ENCODE measurements around the gene TH. TPM values are rescaled to one million over a fixed set of nuclear protein-coding genes. Genes with fewer than 3 reads are reported as not detected.

Gene TH
- polyA plus RNA-seq, 2 of the 4 experiments (the other 2 are of a cell fraction) = not detected

DNA sequence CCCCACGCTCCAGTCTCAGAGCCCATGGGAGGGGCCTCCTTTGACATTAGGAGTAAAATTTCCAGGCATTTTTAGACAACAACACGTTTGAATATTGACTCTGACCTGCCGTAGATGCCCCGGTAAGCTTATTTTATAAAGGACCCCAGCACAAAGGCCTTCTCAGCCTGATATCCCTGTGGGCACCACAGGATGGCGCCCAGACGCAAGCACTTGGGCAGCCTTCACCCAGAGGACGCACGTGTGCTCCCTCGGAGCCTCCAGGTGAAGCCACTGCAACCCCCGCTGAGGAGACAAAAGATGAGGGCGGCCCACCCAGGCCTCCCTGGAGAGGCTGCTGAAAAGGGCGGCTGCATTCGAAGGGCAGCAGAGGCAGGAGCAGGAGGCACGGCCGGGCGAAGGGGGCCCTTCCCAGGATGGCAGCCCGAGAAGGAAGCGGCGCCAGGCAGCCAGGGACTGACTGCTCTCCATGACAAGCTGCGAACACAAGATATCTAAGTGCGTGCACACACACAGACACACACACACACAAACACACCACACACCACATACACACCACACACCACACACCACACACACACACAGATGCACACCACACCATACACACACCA is 15.2 kb upstream of the TH start (continued):
- TF ChIP-seq, protein P1, sequence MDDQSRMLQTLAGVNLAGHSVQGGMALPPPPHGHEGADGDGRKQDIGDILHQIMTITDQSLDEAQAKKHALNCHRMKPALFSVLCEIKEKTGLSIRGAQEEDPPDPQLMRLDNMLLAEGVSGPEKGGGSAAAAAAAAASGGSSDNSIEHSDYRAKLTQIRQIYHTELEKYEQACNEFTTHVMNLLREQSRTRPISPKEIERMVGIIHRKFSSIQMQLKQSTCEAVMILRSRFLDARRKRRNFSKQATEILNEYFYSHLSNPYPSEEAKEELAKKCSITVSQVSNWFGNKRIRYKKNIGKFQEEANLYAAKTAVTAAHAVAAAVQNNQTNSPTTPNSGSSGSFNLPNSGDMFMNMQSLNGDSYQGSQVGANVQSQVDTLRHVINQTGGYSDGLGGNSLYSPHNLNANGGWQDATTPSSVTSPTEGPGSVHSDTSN (IDR thresholded peaks at IDR 0.05) = no peak
- no peak for TF ChIP-seq RARB (CRISPR knock-in tag; IDR thresholded peaks at IDR 0.05)

DNA sequence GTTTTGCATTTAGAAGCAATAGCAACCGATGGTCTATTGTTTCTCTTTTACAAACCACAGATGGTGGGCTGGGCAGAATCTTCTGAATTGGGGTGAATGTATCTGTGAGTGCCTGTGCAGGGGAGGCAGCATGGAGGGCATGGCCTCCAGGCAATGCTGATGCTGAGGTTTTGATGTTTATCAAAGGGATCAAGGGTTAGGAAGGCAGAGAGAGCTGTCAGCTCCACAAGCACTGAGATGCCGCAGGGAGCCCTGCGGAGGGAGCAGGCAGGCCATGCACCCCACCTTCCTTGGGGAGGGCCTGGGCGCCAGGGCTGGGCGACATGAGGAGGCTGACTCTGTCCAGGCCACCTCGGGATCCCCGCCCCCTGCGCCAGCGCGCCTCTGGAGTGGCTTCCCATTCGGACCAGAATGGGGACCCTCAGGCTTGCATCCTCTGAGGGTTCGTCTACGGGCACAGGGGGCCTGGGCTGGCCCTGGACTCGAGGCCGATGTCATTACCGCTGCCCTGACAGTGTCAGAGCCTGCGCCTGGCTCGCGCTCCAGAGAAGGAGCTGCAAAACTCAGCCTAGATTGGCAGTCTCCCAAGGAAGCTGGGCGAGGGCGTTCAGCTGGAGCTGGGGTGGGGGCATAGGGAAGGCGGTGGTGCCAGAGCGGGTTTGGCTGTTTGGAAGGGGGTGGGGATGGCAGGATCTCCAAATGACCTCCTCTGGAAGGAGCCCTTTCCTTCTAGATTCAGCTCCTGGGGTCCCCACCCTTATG is 13.9 kb upstream of the TH start:
- no peak for DNase-seq (ENCODE audit: low read depth in 1 of 2, low spot score in 1 of 2)
- POLR2A ChIA-PET = no interaction called here
- Histone ChIP-seq H3K9me3 (no peaks in the 10 kb centered on the region), H3K4me1 (peaks cover 10% of the 10 kb centered on the region), H3K27ac (no peak overlapping the region), H3K4me3 (no peak overlapping the region), H3K4me2 (no peak overlapping the region)
- no peak for ATAC-seq
- WGBS (ENCODE audit: missing lambda C conversion rate) = 36% methylated on average over 6 of the region's 23 CpGs
- CTCF ChIA-PET = interaction anchor here (0.5 to 6.9 kb wide), 30 partner anchors 8 to 707 kb away, joined by 3 to 100 read pairs (median 7); partner anchors contain the start of genes C11orf21, TSPAN32 and TSSC4
- TF ChIP-seq CBX2 (IDR thresholded peaks at IDR 0.05; ENCODE audit: borderline replicate concordance, low read depth) = no peak
- no peak for TF ChIP-seq KDM1A (IDR thresholded peaks at IDR 0.05; ENCODE audit: low read depth)
- FAIRE-seq = no peak

DNA sequence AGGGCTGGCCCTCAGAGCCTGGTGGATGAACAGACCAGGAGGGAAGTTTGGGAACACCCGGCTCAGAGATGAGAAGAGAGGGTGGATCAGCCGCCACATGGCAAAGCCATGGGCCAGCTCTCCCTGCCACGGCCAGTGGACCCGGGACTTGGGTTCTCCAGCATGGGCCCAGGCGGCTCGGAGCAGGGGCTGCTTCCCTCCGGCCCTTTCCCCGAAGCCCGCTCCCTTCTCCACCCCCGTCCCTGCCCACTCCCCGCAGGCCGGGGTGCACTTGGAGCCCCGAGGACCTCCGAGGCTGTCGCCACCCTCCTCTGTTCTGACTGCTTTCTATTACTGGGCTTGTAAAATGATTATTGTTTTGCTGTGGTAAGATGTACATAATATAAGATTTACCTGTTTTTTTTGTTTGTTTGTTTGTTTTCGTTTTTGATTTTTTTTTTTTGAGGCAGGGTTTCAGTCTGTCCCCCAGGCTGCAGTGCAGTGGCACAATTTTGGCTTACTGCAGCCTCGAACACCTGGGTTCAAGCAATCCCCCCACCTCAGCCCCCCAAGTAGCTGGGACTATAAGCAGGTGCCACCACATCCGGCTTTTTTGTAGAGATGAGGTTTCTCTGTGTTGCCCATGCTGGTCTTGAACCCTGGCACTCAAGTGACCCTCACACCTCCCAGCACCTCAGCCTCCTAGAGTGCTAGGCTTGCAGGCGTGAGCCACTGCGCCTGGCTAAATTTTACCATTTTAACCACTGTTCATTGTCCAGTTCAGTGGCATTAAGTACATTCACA is 11.3 kb upstream of the TH start:
- Histone ChIP-seq H3K4me1 (peaks cover 24% of the 10 kb centered on the region), H3K4me2 (no peak overlapping the region), H3K27ac (no peak overlapping the region), H3K9me3 (no peaks in the 10 kb centered on the region), H3K4me3 (no peak overlapping the region)
- WGBS (ENCODE audit: missing lambda C conversion rate) = 80% methylated on average over 19 of the region's 20 CpGs
- no peak for DNase-seq (ENCODE audit: low read depth in 1 of 2, low spot score in 1 of 2)
- no peak for FAIRE-seq
- POLR2A ChIA-PET = no interaction called here
- TF ChIP-seq HOXB5 (CRISPR knock-in tag; IDR thresholded peaks at IDR 0.05) = no peak
- TF ChIP-seq RARB (CRISPR knock-in tag; IDR thresholded peaks at IDR 0.05) = no peak
- TF ChIP-seq ZC3H11A (IDR thresholded peaks at IDR 0.05) = no peak
- no peak for TF ChIP-seq RFX5 (IDR thresholded peaks at IDR 0.05)
- TF ChIP-seq, protein P2, sequence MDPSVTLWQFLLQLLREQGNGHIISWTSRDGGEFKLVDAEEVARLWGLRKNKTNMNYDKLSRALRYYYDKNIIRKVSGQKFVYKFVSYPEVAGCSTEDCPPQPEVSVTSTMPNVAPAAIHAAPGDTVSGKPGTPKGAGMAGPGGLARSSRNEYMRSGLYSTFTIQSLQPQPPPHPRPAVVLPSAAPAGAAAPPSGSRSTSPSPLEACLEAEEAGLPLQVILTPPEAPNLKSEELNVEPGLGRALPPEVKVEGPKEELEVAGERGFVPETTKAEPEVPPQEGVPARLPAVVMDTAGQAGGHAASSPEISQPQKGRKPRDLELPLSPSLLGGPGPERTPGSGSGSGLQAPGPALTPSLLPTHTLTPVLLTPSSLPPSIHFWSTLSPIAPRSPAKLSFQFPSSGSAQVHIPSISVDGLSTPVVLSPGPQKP (IDR thresholded peaks at IDR 0.05; ENCODE audit: low read depth, low read length) = no peak
- TF ChIP-seq, protein P1 (IDR thresholded peaks at IDR 0.05) = no peak
- no peak for TF ChIP-seq ZNF302 (CRISPR knock-in tag; IDR thresholded peaks at IDR 0.05)
- no peak for TF ChIP-seq TFCP2L1 (CRISPR knock-in tag; IDR thresholded peaks at IDR 0.05)
- no peak for TF ChIP-seq ZSCAN20 (CRISPR knock-in tag; IDR thresholded peaks at IDR 0.05)
- no peak for TF ChIP-seq RNF2 (IDR thresholded peaks at IDR 0.05; ENCODE audit: borderline replicate concordance, low read depth)
- TF ChIP-seq, protein P3, sequence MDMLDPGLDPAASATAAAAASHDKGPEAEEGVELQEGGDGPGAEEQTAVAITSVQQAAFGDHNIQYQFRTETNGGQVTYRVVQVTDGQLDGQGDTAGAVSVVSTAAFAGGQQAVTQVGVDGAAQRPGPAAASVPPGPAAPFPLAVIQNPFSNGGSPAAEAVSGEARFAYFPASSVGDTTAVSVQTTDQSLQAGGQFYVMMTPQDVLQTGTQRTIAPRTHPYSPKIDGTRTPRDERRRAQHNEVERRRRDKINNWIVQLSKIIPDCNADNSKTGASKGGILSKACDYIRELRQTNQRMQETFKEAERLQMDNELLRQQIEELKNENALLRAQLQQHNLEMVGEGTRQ (IDR thresholded peaks at IDR 0.05) = no peak
- no peak for TF ChIP-seq POLR2AphosphoS2 (conservative IDR thresholded peaks at IDR 0.05; ENCODE audit: low read length)
- TF ChIP-seq NFE2L2 (conservative IDR thresholded peaks at IDR 0.05; ENCODE audit: low read length) = no peak
- no peak for TF ChIP-seq GATA3 (IDR thresholded peaks at IDR 0.05; ENCODE audit: borderline replicate concordance)
- ATAC-seq = no peak
- CTCF ChIA-PET = interaction anchor here (0.7 to 6.9 kb wide), 6 partner anchors 11 to 349 kb away, joined by 3 to 100 read pairs (median 16); partner anchors contain the start of gene TSSC4

Data from A549 (cell line).